Amniotic epithelial cell (primary cell): ENCODE data around the gene MAP2K3.
A peak's percentile ranks its signal among the peaks of the same experiment; 100 is the strongest.
"Not testable (repeated sequence)": the region's sequence is repeated elsewhere in the genome, so short reads cannot be mapped to it uniquely, and the experiment has no call there.

Experiments used
- DNase-seq: peaks from one replicate; pipeline ENCODE4 v3.0.0-alpha.2; 2010; ENCODE audit warnings: low read depth

Gene MAP2K3

DNA sequence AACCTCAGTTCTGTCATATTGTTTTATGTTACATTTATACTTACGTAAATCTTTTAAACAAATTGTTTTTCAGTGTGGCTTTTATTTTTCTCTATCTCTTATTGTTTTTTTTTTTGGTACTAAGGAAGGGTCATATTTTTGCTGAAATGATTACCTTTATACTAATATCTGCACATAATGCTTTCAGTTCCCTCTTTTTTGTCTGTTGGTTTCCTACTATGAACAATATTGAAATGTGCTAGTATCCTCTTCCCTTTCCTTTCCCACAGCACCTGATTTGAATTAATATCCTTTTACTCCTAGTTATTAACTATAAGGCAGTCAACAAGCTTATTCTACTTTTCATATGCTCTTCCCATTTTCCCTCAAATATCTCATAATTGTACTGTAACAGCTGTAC is 43.4 kb downstream of the MAP2K3 start:
- not testable (repeated sequence) for DNase-seq

DNA sequence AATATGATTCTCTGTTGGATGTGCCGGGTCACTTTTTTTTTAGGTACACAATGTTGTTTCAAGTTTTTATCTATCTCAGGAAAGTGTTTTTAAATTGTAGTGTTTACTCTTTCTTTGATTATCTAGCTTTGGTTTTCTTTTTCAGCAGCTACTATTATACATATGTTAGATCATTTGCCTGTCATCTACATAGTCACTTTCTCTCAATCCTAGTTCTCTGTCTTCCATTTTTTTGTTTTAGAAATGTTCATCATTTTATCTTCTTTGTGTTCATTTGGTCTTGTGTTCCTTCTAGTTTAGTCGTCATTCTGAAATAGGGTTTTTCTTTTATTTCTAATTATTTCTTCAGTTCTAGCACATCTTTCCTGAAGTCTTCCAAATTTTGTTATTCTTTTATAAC is 44.3 kb downstream of the MAP2K3 start:
- not testable (repeated sequence) for DNase-seq

DNA sequence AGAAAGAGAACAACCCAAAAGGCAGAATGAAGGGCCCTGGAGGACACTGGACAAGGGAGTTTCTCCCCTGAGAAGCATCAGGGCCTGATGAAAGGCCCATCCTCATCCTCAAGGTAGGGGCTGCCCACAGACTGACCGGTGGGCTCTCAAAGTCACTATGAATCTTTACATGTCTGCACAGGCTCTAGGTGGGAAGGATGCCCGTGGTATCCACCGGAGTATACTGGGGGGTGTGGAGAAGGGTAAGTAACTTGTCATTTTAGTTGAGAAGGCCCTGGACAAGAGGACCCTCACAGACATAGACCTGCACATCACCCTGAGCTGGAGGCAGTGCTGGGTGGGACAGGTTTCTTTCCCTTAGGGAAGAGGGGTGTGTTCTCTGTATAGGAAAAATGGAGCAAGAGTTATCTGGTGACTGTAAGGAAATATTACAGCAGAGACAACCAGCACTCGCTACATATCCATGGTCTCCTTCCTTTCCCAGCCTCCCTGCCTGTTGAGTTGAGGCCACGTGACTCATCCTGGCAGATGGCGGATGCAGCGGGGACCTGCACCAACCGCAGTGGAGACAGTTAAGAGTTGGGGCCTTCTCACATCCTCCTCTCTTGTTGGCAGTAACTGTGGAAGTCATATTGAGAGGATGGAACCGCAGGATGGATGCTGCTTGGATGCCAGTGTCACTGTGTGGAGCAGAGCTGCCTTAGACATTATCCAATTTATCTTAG is 46.1 kb downstream of the MAP2K3 start:
- DNase-seq = no peak

DNA sequence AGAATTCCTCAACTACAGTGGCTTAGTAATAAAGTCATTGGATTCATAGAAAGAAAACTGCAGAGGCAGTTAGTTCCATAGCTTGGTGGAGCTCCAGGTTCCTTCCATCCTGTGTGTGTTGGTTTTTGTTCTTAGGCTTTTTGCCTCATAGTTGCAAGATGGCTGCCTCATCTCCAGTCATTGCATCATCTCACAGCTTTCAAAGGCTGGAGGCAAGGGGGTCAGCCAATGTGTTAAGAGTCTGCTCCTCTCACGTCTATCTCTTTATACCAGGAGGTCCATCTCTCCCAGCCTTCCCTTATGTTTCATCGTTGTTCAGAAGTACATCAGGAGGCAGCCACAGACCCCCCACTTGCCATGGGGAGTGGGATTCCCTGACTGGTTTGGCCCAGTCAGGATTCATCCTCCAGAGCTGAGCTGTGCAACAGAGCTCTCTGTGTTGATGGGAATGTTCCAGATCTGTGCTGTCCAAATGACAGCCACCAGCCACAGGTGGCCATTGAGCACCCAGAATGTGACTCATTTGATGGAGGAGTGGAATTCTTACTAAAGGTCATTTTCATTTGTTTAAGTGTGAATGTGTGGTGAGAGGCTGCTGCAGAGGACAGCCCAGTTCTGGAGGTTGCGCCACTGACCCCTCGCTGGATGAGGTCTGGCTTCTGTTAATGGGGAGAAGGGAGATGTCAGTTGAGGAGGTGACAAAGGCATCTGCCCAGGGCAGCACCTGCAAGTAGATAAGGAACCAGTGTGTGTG is 52.2 kb downstream of the MAP2K3 start:
- peak; percentile 32 for DNase-seq

DNA sequence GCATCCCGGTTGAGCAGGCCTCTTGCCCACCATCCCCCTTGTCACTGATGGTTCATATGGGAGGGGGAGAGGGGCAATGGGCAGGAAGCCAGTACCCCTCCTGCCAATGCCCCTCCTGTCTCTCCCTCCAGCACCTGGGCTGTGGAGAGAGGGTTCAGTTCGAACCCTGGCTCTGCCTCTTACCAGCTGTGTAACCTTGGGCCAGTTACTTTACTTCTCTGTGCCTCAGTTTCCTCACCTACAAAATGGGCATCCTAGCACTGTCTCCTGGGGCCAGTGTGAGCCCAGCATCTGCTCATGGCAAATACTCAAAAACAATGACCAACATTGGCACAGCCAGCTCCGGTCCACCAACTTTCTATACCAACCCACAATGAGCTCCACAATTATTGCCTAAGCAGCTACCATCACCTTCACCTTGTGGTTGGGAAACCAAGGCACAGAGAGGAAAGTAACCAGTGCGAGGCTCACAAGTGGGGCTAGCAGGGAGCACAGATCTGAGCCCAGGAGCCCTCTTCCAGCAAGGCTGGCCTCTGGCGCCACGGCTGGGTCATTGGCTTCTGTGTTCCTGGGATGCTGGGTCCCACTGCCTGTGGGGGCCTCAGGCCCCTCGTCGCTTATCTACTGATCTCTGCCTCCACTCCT is 53.6 kb downstream of the MAP2K3 start:
- not testable (repeated sequence) for DNase-seq

DNA sequence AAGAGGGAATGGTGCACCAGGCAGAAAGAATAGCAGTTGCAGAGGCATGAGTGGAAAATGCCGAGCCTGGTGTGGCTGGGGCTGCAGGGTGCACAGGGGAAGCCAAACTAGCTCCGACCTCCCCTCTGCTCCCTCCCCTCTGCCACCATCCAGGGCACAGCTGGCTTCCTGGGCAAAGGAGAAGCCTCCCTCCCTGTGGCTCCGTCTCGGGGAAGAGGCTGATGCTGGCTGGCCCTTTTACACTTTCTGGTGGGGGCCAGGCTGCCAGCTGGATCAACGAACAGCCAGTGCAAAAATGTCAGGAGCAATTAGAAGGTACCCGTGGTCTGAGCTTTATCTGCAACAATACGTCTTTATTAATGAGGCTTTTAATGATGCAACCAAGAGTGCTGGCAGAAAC is 54.5 kb downstream of the MAP2K3 start:
- DNase-seq = no peak

DNA sequence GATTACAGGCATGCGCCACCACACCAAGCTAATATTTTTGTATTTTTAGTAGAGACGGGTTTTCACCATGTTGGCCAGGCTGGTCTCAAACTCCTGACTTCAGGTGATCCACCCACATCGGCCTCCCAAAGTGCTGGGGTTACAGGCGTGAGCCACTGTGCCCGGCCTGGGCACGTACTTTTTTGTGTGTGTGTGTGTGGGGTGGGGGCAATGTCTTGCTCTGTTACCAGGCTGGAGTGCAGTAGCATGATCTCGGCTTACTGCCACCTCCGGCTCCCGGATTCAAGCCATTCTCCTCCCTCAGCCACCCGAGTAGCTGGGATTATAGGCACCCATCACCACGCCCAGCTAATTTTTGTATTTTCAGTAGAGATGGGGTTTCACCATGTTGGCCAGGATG is 55.1 kb downstream of the MAP2K3 start:
- not testable (repeated sequence) for DNase-seq

DNA sequence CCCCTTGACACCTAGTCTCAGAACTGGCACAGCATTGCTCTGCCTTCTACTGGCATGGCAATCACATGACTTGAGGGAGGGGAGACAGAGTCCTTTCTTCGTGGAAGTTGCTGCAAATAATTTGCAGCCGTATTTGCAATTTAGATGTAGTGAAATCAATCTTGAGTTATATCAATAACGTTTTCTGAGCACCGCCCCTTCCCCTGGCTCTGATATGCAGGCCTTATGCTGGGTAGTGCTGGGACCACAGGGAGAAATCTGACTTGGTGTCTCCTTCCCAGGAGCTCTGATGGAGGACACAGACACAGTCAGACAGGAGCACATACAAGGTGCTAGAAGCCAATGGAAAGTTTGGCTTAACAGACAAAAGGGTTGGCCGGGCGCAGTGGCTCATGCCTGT is 55.9 kb downstream of the MAP2K3 start:
- DNase-seq = not testable (repeated sequence)

DNA sequence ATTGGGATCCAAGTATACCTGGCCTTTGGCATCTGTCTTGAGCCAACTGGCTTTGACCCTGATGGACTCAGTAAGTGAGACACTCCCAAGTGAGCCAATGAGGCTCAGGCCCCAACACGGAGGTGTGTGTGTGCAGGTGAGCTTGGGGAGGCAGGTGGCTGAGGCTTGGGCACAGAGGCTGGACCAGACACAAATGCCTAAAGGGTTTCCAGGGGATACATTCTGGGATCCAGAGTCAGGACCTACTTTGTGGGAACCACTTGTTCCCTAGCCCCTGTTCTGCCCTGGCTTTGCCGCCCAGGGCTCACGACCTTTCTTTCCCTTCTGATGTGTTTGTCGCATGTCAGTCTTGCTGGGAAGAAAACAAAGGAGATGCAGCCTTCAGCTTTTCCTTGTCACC is 56.8 kb downstream of the MAP2K3 start:
- DNase-seq = not testable (repeated sequence)

DNA sequence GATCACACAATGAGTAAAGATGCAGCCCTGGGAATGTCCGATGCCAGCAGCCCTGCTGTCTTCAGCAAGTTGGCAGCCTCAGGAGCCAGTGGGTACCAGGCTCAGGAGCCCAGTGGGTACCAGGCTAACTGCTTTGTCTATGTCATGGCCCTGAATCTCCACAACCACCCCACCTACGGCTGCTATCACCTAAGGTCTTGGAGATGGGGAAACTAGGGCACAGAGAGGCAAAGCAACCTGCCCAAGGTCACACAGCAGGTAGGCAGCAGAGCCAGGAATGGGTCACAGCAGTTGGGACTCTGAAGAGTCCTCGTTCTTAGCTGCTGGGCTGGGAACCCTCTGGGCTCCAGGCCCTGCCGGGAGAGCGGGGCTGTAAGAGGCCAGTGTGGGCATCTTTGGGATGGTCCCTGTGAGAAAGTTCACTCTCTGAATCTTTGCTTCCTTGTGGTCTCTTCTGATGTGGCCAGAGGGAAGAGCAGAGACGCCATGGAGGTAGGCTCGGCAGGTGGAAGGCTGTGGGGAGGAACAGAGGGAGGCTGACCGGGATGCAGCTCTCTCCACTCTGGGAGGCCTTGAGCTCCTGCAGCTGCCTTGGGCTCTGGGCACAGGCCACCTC is 57.5 kb downstream of the MAP2K3 start:
- not testable (repeated sequence) for DNase-seq

DNA sequence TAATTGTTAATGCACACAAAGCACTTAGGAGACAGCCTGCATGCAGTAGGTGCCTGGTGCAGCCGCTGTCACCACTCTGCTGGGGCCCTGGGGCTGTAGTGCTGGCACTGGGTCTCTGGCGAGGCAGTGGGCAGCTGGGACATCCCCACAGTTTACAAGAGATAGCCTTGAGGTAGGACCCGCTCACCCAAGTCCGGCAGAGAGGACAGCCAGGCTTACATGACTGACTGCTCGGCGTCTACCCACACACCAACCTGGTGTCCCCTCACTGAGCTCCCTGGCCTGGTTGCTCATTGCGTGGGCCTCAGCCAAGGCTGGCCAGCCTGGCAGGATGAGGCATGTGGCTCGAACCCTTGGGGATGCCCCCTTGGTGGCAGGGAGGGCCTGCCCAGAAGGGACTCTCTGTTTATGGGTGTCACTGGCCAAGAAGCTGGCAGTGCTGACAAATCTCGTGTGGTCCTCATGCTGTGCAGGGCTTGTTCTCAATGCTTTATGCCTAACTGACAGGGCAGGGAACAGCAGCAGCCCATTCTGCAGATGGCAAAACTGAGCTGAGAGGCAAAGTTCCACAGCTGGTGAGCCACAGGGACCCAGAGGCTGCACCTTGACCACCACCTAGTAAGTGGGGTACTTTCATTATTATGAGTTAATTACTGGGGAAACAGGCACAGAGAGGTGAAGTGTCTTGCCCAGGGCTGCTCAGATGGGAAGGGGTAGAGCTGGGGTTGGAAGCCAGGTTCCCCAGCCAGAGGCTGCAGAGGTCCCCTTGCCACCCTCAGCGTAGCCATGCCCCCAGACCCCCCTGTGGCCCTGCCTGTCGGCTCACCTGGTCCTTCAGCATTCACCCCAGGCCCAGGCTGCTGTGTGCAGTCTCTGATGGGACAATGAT is 58.8 kb downstream of the MAP2K3 start:
- not testable (repeated sequence) for DNase-seq

DNA sequence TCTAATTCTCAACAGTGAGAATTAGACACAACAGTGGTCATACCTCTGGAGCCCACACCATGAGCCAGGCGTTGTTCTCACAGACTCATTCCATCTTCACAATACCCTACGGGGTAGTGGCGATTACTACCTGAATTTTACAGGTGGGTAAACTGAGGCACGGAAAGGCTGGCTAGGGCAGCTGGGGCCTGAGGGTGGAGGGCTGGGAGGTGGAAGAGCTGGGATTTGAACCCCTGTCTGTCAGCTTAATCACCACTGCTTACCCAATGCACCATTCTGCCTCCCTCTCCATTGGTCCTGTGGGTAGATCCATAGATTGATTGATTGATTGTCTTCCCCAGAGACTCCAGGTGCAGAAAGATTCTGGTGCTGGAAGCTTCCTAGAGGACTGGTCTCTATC is 60.3 kb downstream of the MAP2K3 start:
- DNase-seq = not testable (repeated sequence)

DNA sequence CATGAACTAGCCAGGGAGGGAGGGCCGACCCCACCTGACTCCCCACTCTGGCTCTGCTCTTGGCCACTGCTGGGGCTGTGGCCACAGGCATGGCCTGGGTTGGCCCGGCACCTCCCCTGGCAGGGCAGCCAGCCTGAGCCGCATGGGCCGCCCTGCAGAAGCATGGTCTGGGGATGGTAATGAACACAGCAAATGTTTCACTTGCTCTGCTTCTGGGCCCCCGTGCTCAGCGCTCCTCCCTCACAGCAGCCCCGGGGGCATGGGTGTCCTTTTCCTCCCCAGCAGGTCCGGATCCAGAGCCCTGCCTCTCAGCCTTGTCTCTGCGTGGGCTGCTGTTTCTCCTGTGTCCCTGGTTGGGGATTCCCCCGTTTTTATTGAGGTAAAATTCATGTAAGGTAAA is 60.7 kb downstream of the MAP2K3 start:
- DNase-seq = no peak

DNA sequence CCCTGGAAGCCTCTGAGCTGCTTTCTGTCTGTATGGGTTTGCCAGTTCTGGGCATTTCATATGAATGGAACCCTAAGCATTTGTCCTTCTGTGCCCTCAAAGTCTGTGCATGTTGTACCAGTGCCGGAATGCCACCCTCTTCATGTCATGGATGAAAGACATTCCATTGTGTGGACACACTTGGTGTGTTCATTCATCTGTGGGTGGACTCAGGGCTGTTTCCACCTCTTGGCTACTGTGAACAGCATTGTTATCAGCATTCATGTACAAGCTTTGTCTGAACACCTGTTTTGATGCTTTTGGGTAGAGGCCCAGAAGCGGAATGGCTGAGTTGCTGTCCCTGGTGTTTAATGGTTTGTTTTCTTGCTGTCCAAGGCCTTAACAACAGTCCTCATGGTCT is 61.6 kb downstream of the MAP2K3 start:
- not testable (repeated sequence) for DNase-seq

DNA sequence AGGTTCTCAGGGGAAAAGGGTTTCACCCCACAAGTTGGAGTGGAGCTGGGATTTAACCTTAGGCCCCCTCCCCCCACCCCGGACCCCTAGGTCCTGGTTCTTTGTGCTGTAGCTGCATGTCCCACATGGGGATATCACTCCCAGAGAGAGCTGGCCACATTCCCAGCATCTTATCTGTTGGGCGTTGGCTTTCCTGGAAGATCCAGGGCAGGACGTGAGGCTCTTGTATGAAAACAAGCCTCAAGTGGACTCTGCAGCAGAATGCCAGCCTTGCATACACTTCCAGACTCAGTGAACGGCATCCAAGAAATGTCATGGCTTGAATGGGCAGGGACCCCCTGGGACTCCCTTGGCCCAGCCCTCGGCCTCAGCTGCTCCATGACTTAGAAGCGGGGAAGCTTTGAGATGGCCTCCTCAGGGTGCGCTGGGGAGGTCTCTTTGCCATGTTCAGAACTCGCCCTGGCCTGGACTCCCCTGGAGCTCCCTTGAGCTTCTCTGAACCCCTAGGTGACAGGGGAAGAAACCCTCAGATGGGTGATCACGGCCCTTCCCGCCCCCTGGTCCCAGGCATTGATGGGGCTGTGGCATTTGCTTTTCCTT is 62.2 kb downstream of the MAP2K3 start:
- DNase-seq = peak; percentile 31

DNA sequence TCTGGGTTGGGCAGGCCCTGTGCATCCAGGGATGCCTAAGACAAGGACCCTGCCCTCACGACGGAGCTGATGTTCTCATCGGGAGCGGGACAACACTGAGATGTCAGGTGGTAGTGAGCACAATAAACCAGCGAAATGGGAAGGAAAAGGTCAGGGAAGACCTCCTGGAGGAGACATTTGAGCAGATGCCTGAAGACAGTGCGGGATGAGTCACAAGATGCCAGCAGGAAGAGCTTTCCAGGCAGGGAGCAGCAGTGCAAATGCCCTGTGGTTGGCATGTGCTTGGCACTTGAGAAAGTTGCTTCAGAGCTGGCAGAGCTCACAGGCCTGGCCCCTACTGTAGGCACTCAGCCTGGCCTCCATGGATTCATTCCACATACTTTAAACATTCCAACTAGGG is 63.1 kb downstream of the MAP2K3 start:
- DNase-seq = not testable (repeated sequence)

DNA sequence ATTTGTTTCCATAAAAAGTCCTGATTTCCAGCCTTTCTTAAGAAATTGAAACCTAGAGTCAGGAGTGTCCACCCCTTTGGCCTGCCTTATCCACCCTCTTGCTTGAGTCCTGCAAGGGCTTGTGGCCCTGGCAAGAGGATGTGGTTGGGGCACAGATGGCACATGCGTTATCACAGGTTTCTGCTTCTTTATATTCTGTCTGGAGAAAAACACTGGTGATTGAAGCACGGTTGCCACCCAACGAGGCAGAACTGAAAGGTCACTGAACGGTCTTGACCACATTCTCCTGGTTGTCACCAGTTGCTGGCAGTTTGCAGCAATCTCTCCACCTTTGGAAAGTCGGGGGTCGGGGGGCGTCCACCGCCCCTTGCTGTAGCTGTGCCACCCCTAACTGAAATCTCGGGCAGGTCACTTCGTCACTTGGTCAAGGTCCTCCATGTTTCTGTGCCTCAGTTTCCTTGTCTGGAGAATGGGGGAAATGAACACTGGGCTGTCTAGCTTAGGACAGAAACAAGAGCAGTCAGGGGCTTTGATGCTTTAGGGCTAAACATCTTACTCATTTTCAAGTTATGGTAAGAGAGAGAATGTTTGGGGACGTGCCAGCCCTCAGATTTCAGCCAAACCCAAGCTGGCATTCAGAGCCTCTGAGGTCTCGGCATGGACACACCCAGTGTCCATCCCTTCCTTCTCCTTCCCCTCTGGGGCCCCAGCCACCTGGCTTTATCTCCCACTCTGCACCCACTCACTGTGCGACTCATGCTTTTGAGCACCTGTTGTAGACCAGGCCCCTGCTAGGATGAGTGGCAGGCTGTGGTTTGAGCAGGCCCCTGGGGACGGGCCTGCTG is 63.8 kb downstream of the MAP2K3 start:
- not testable (repeated sequence) for DNase-seq

DNA sequence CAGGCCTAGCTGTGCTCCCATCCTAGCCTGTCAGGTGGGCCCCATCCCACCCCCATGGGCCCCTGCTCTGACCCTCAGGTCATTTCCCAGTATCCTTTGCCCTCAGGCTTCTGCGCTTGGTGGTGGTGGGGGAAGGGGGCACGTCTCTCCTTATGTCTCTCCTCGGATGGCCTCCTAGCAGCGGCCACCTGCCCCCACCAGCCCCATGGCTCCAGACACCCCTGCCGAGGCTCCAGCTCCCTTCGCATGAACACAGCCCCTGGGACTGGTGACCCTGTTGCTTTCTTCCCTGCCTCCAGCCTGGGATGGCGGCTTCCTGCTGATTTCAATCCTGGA is 64.4 kb downstream of the MAP2K3 start:
- not testable (repeated sequence) for DNase-seq

DNA sequence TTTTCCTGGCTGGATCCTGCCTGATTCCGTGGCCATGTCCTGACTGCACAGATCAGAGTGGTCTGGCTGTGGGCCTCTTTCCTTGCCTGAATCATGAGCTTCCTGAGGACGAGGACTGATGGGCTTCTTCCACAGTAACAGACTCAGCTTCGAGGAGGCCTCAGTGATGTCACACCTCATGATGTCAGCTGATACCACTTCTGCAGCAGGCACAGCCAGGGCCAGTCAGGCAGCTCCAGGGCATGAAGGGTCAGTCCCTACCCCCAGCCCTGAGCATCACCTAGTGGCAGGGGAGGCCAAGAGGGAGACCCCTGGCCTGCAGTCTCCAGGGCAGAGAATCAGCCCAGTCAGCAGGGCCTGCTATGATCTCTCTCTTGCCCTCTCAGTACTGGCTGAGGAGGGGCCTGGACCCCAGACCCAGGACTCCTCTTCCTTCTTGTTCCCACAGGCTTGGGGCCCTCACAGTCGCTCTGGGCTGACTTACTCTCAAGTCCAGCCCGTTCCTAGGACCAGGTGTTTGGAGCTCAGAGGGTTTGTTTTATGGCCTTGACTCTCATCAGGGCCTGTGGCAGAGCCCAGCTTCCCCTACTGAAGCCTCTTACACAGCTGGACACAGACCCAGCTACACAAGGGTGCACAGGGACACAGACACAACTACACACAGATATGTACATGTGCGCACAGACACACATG is 65.0 kb downstream of the MAP2K3 start:
- DNase-seq = peak; percentile 38

DNA sequence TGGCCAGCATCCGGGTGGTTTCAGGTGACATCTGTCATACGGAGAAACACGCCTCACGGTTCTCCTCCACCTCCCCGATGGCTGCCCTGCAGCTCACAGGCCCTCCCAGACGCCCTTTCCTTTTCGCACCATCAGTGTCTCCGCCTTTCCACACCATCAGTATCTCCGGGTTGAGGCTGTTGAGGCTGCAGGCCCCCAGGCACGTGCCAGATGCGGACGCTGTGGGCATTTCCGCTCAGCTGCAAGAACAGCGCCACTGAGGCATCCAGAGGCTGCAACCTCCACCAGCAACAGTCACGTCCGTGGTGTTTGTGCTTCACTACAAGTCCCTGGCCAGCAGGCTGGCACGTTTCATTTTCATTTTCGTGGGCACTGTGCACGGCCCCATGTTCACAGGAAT is 66.0 kb downstream of the MAP2K3 start:
- DNase-seq = not testable (repeated sequence)
